Measurements from ENCODE around the gene B4GALT5.
A peak's percentile ranks its signal among the peaks of the same experiment; 100 is the strongest.
"Not testable (repeated sequence)": the region's sequence is repeated elsewhere in the genome, so short reads cannot be mapped to it uniquely, and the experiment has no call there.

Gene B4GALT5

GRCh38 chr20:49713753-49714712, at the start of gene B4GALT5:
TSS of gene B4GALT5 (minus strand) at chr20:49713878. CDS start at chr20:49713690, 188 bp downstream.
- FAIRE-seq (peak; percentile 35), DNase-seq (ENCODE audit: extremely low spot score, insufficient read length, low read depth) (peak; percentile 63)

GRCh38 chr20:49762940-49763766, 49.5 kb upstream of the B4GALT5 start:
- DNase-seq (ENCODE audit: extremely low spot score, insufficient read length, low read depth) (no peak), FAIRE-seq (no peak)

DNA sequence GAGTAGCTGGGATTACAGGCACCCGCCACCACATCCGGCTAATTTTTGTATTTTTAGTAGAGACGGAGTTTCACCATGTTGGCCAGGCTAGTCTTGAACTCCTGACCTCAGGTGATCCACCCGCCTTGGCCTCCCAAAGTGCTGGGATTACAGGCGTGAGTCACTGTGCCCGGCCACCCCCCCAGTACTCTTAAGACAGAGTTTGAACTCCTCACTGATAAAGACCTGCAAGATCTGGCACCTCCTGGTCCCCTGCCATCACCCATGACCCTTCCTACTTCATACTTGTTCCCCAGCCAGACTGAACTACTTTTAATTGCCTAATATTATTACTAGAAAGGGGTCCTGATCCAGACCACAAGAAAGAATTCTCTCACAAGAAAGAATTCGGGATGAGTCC, 48.2 kb upstream of the B4GALT5 start:
- not testable (repeated sequence) for DNase-seq (ENCODE audit: extremely low spot score, insufficient read length, low read depth); FAIRE-seq

GRCh38 chr20:49759266-49759950, 45.7 kb upstream of the B4GALT5 start:
- FAIRE-seq (no peak), DNase-seq (ENCODE audit: extremely low spot score, insufficient read length, low read depth) (no peak)

DNA sequence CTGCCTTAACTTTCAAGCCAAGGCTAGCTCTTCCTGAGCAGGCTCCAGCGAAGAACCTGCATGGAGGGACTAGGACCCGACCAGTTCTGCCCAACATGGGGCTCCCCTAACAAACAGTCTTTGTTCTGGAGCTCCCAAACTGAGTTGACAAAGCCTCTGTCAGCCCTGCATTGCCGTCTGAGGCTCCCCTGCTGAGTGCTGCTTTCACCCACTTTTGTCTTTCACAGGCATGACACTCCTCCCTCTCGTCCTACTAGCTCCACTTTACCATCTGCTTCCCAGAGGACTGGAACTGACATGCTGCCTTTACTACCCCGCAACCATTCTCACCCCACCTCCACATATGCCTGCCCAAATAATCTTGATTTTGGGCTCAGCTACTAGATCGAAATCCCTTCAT, 45.1 kb upstream of the B4GALT5 start:
- DNase-seq (ENCODE audit: extremely low spot score, insufficient read length, low read depth): no peak
- FAIRE-seq: no peak

DNA sequence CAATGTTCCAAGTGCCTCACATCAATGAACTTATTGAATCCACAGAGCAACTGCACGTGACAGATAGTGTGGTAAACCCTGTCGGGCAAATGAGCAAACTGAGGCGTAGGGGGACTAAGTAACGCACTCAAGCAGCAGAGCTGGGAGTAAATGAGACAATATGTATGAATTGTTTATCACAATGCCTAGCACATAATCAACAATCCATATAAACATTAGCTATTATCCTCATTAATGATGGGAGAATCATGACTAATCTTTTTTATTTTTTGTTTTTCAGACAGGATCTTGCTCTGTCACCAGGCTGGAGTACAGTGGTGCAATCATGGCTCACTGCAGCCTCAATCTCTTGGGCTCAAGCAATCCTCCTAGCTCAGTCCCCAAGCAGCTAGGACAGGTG, 43.9 kb upstream of the B4GALT5 start:
- no peak for DNase-seq (ENCODE audit: extremely low spot score, insufficient read length, low read depth)
- FAIRE-seq: no peak

- FAIRE-seq (no peak), DNase-seq (ENCODE audit: extremely low spot score, insufficient read length, low read depth) (no peak)
Observed at GRCh38 chr20:49756241-49756640, 42.6 kb upstream of the B4GALT5 start.

DNA sequence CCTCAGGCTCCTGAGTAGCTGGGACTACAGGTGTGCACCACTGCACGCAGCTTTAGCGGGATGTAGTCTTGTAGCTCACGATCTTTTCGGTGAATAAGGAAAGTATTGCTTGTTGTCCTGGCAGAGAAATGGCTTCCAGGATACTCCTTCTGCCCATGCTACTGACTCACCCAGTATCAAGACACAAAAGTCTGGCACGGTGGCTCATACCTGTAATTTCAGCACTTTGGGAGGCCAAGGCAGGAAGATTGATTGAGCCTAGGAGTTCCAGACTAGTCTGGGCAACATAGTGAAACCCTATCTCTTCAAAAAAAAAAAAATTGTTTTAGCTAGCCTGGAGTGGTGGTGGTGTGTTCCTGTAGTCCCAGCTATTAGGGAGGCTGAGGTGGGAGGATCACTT, 40.9 kb upstream of the B4GALT5 start:
- FAIRE-seq (no peak), DNase-seq (ENCODE audit: extremely low spot score, insufficient read length, low read depth) (no peak)

GRCh38 chr20:49753133-49753532, 39.5 kb upstream of the B4GALT5 start:
- FAIRE-seq: no peak
- DNase-seq (ENCODE audit: extremely low spot score, insufficient read length, low read depth): no peak

DNA sequence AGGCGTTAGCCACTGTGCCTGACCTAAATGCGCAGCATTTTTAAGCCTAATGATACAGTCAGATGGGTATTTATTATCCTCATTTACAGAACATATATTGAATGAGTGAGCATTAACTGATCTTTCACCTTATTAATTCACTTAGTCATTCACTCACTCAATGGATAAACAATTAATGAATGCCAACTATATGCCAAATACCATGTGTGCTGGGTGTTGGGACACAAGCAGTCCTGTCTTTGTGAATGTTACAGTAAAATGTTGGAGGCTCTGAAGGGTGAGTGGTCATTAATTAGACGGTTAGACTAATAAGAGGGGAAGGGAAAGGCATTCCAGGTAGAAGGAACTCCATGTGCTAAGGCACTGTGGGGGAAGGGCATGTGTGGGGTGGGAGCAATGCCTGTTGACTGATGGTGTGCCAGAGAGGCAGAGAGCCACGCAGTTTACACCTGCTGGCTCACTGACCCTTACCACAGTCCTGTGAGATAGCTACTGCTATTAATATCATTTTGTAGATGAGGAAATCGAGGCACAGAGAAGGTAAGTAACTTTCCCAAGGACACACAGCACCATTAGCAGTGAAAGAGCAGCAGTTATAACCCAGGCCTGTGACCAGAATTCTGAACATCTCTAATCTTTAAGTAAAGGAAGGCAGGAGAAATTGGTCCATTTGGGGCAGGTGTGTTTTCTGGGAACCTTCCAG, 38.7 kb upstream of the B4GALT5 start:
- FAIRE-seq (no peak), DNase-seq (ENCODE audit: extremely low spot score, insufficient read length, low read depth) (no peak)

DNA sequence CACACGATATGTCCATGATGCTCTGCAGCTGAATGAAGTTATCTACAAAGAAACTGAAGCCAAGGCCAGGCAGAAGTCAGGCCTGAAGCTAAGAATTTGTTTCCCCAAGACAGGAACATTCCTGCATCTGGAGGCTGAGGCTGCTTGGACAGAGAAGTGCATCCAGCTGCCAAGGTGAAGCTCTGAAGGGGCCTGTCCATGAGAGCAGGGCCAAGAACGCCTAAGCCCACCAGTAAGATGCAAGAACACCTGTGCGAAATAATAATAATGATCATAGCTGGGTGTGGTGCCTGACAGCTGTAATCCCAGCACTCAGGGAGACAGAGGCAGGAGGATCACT, 37.7 kb upstream of the B4GALT5 start:
- no peak for DNase-seq (ENCODE audit: extremely low spot score, insufficient read length, low read depth)

GRCh38 chr20:49750611-49751396, 37.1 kb upstream of the B4GALT5 start:
- peak; percentile 50 for DNase-seq (ENCODE audit: extremely low spot score, insufficient read length, low read depth)
- FAIRE-seq: peak; percentile 80

More for the DNA sequence above, 37.7 kb upstream of the B4GALT5 start:
- no peak for FAIRE-seq

DNA sequence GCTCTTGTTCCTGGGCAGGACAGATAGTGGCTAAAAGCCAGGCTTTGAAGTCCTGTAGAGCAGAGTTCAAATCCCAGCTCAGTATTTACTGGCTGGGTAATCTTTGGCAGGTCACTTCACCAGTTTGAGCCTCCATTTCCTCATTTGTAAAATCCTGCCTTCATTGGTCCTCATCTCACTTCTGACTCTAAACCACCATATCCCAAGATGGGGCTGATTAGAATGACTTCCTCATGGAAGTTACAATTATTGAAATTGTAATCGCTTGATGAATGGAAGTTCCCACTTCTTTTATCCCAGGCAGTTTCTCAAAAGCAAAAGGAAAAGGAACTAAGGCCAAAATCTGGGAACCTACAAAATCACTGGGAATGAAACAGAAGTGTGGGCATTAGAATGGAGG, 35.9 kb upstream of the B4GALT5 start:
- DNase-seq (ENCODE audit: extremely low spot score, insufficient read length, low read depth): no peak
- no peak for FAIRE-seq

DNA sequence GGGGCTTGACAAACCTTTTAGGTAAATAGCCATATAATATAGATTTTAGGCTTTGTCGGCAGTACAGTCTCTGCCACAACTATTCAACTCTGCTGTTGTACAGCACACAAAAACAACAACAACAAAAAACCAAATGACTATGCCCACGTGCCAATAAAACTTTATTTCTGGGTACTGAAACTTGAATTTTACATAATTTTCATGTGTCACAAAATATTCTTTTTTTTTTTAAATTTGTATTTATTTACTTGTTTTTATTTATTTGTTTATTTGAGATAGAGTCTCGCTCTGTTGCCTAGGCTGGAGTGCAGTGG, 34.8 kb upstream of the B4GALT5 start:
- no peak for FAIRE-seq
- no peak for DNase-seq (ENCODE audit: extremely low spot score, insufficient read length, low read depth)

- FAIRE-seq: no peak
- DNase-seq (ENCODE audit: extremely low spot score, insufficient read length, low read depth): no peak
Observed at GRCh38 chr20:49747707-49748524, 34.2 kb upstream of the B4GALT5 start.

GRCh38 chr20:49742948-49743347, 29.3 kb upstream of the B4GALT5 start:
- DNase-seq (ENCODE audit: extremely low spot score, insufficient read length, low read depth) (no peak), FAIRE-seq (no peak)

GRCh38 chr20:49741977-49742376, 28.3 kb upstream of the B4GALT5 start:
- DNase-seq (ENCODE audit: extremely low spot score, insufficient read length, low read depth): no peak
- no peak for FAIRE-seq

- FAIRE-seq (no peak), DNase-seq (ENCODE audit: extremely low spot score, insufficient read length, low read depth) (no peak)
Observed at GRCh38 chr20:49740807-49741206, 27.1 kb upstream of the B4GALT5 start.
